ES-I3 (cell line): ENCODE results near the gene ELAVL4.

Experiments used
- H3K36me3 ChIP-seq: 2 replicates; pipeline ENCODE4 v1.6.1; 2013; ENCODE audit warnings: mild to moderate bottlenecking, low read length, control low read depth, moderate library complexity; ENCODE audit not compliant: insufficient read depth
- H3K4me1 ChIP-seq: 2 replicates; pipeline ENCODE4 v1.6.1; 2013; ENCODE audit warnings: mild to moderate bottlenecking, control low read depth, low read length; ENCODE audit not compliant: insufficient read depth
- H3K9ac ChIP-seq: 2 replicates; pipeline ENCODE4 v1.6.1; 2013; ENCODE audit warnings: low read depth, mild to moderate bottlenecking, low read length, moderate library complexity
- H3K9me3 ChIP-seq: 2 replicates; pipeline ENCODE4 v1.6.1; 2013; ENCODE audit warnings: mild to moderate bottlenecking, low read length, moderate library complexity; ENCODE audit not compliant: control insufficient read depth, insufficient read depth

ELAVL4 gene

DNA sequence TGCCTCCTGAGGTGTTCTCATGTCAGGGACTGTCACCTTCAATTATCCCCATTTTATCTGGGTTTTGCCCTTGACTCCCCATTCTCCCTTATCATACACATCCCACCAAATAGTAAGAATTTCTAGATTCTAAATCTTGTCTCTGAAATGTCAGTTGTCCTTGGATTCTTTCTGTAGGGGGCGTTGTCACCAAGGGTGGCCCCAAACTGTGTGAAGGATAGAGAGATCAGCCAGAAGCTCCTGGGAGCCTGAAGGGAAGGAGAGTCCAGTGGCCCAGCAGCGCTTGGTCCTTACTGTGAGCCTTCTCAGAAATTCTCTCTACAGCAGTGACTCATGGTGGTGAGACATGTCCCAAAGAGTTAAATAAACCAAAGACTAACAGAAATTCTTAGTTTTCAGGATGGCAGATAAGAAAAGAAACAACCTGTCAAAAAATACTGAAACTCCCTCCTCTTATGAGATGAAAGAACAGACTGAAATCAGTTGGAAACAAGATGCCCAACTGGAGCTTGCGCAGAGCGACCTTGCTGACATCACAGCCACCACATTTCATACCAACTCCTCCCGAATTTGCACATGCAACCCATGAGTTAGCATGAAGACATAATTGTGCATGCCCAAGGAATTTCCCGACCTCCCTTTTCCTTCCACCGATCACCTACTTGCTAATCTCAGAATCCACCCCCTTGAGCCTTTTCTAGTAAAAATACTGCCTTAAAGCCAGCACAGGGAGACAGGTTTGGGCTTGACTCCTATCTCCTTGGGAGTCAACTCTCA lies 109.8 kb downstream of the ELAVL4 start:
- Histone ChIP-seq H3K4me1 (no peaks in the 10 kb centered on the region), H3K9ac (no peak overlapping the region), H3K36me3 (no peaks in the 10 kb centered on the region), H3K9me3 (no peaks in the 10 kb centered on the region)

DNA sequence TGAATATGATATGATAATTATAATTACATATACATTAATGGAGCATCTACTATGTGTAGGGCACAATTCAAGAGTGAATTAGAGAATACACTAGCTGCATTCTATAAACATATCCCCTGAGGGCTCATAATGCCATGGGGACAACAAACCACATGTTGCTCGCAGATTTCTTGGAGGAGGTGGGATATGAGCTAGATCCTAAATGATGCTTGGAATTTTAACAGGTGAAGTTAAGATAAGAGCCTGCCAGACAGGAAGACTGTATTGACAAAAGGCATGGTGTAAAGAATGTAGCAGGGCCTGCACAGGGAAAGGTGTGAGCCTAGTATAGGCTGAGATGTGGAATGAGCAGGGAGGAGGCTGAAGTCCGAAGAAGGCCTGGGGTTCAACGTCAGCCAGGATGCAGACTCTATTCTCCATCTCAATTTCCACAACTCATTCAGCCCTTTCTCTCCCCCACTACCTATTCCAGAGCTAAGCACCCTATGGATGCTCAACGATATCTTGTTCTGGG lies 120.2 kb downstream of the ELAVL4 start:
- H3K9me3 ChIP-seq, result no peaks in the 10 kb centered on the region
- no peak overlapping the region for H3K9ac ChIP-seq
- no peaks in the 10 kb centered on the region for H3K36me3 ChIP-seq

DNA sequence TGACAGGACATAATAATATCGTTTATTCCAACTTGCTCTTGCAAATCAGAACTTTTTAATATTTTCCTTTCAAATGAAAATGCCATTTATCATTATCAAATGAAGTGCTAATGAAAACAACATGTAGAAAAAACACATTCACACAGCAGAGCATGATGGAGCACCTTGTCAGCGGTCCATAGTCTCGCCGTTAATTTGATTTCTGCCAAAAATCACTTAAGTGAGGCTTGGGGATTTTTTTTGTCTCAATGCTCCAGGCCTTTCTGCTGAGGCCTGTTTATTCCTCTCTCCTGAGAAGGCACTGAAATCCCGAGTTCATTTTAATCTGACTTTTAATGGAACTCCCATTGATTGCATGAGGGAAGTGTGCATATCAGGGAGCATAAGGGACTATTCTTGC lies 122.5 kb downstream of the ELAVL4 start:
- H3K9ac ChIP-seq, result no peak overlapping the region
- H3K9me3 ChIP-seq, result 0 out of 2 replicates have a peak, but pooled peaks cover 5% of the 10 kb centered on the region
- H3K4me1 ChIP-seq, result no peaks in the 10 kb centered on the region
- H3K36me3 ChIP-seq, result no peaks in the 10 kb centered on the region

More for the DNA sequence above, 120.2 kb downstream of the ELAVL4 start:
- H3K4me1 ChIP-seq, result no peaks in the 10 kb centered on the region

DNA sequence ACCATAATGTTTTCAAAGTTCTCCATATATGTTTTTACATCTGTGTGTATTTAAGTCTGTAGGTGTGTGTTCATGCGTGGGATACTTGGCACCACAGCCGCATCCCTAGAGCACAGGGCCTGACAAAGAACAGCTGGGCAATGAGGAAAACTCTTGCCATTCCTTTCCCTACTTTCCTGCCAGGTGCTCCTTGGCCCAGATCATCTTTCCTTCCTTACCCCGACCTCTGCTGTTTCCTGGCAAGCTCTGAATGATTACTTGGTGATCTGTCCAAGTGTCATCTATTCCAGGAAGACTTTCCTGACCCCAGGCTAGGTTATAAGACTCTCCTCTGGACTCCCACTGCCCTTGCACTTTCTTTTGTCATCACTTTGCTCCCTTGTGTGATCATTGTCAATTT lies 123.6 kb downstream of the ELAVL4 start:
- no peaks in the 10 kb centered on the region for H3K36me3 ChIP-seq
- H3K4me1 ChIP-seq, result no peaks in the 10 kb centered on the region
- 0 out of 2 replicates have a peak, but pooled peaks cover 5% of the 10 kb centered on the region for H3K9me3 ChIP-seq
- no peak overlapping the region for H3K9ac ChIP-seq

DNA sequence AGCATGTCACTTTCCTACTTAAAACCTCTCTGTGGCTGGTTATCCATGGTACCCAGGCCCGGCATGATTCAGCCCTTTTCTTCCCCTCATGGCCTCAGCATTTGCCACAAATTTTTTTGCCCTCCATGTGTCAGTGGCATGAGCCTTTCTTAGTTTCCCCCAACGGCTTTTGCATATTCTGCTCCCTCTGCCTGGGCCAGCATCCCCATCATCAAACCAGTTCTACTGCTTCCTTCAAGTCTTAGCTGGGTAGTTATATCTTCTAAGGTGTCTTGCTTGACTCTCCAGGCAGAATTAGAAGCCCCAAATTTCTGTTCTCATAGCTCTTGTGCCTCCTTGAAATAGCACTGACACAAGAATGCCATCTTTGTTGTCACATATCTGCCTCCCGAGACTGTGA lies 127.9 kb downstream of the ELAVL4 start:
- H3K9me3 ChIP-seq, result 0 out of 2 replicates have a peak, but pooled peaks cover 5% of the 10 kb centered on the region
- no peaks in the 10 kb centered on the region for H3K4me1 ChIP-seq
- no peak overlapping the region for H3K9ac ChIP-seq
- H3K36me3 ChIP-seq, result no peaks in the 10 kb centered on the region

DNA sequence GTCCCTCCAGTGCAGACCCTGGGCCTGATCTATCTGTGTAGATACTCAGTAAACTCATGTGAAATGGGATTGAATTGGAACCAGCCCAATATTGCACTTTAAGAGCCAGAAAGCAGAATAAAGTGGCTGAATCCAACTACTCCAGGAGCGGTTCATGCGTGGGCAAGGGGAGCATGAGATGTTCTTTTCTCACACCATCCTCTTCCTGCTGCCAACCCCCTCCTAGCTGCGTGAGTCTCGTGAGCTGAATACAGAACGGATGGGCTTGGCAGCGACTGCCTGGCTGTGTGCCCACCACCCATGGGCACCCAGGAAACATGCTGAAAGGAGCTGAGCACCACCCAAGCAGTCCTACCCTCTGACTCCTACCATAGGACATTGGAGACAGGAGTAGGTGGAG lies 128.3 kb downstream of the ELAVL4 start:
- H3K36me3 ChIP-seq, result no peaks in the 10 kb centered on the region
- no peaks in the 10 kb centered on the region for H3K4me1 ChIP-seq
- H3K9me3 ChIP-seq, result 0 out of 2 replicates have a peak, but pooled peaks cover 5% of the 10 kb centered on the region
- no peak overlapping the region for H3K9ac ChIP-seq

DNA sequence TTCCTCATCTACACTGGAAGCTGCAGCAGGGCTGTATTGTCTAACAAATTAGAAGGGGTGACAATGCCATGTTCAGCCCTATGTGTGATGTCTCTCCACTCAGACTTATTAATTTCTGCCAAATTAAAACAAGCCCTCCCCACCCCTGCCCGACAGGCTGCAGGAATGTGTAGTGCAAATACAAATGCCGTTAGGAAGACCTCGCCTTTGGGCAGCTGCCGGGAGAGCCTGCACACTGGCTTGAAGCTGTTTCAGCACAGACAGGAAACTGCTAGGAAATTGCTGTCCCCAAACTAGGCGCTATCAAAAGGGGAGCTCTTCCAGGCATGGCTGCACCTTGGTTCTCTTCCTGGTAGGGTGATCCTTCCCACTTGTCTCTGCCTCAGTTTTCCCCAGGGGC lies 135.2 kb downstream of the ELAVL4 start:
- Histone ChIP-seq H3K9me3 (no peaks in the 10 kb centered on the region), H3K4me1 (no peaks in the 10 kb centered on the region), H3K36me3 (no peaks in the 10 kb centered on the region), H3K9ac (no peak overlapping the region)

DNA sequence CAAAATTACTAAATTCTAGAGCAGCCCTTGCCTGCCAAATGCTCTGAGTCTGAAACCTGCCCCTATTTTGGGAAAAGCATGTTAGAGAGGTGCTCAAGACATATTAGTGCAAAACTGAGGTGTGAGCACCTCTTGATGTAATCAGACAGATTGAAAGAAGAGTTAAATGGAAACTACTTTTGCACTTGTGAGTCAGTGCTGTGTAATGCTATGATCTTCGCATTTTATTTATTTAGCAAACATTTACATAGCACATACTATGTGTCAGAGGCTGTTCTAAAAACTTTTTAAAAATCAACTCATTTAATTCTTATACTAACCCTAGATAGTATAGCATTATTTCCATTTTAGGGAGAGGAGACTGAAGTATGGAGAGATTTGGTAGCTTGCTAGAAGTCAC lies 138.1 kb downstream of the ELAVL4 start:
- no peaks in the 10 kb centered on the region for H3K4me1 ChIP-seq

DNA sequence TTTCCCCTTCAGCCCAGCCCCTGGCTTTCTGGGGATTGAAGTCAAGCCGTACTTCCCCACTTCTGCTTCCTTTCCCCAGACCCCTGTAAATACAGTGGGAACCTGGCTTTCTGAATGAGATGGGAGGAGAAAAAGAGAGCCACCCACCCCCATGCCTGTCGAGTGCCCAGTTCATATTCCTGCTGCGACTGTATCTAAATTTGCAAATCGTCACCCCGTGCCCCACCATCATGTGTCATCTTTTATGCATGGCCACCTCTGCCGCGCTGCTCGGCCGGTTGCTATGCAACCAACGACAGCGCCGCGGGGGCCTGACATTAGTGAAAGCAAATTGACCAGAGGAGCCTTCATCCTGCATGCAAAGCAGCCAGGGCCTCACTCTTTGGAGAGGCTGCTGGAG lies 143.0 kb downstream of the ELAVL4 start:
- Histone ChIP-seq H3K36me3 (no peaks in the 10 kb centered on the region), H3K9me3 (no peaks in the 10 kb centered on the region), H3K4me1 (no peaks in the 10 kb centered on the region), H3K9ac (no peak overlapping the region)

More for the DNA sequence above, 138.1 kb downstream of the ELAVL4 start:
- Histone ChIP-seq H3K9ac (no peak overlapping the region), H3K9me3 (no peaks in the 10 kb centered on the region), H3K36me3 (no peaks in the 10 kb centered on the region)

DNA sequence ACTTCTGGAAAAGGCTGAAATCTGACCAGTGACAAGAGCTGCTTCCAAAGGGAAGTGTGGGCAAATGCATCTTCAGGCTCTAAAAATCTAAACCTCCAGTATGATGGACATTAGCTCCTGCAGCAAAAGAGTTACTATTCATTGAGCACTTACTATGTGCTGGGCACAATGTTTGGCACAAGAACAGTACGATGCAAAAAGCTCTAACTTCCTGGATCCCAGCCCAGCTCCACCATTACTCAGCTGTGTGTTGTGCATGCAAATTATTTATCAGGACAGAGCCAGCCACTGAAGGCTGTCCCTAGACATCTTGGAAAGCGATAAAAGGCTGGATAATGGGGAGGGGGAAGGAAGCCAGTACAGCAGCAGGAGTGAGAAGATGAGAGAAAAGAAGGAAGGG lies 143.5 kb downstream of the ELAVL4 start:
- H3K9me3 ChIP-seq, result no peaks in the 10 kb centered on the region

More for the DNA sequence above, 143.5 kb downstream of the ELAVL4 start:
- Histone ChIP-seq H3K9ac (no peak overlapping the region), H3K36me3 (no peaks in the 10 kb centered on the region), H3K4me1 (no peaks in the 10 kb centered on the region)
